Measurements from ENCODE around the gene PWWP2A.
"Not testable (repeated sequence)": the region's sequence is repeated elsewhere in the genome, so short reads cannot be mapped to it uniquely, and the experiment has no call there.

PWWP2A gene

GRCh38 chr5:160161626-160162025, 42.4 kb upstream of the PWWP2A start:
- Histone ChIP-seq H2AK5ac (ENCODE audit: low read length, severe bottlenecking) (no peak overlapping the region), H2BK15ac (ENCODE audit: low read depth, poor library complexity, severe bottlenecking) (no peak overlapping the region), H2BK12ac (ENCODE audit: low read length in 2 of 2) (no peak overlapping the region), H3K36me3 (ENCODE audit: control insufficient read depth in 1 of 2, insufficient read depth in 2 of 2, low read depth in 1 of 2, low read length in 2 of 2) (no peaks in the 10 kb centered on the region), H4K91ac (ENCODE audit: low read length) (no peak overlapping the region), H3K4me2 (ENCODE audit: low read length, poor library complexity, severe bottlenecking) (no peak overlapping the region), H3K27me3 (ENCODE audit: control insufficient read depth in 1 of 2, insufficient read depth in 1 of 2, low read length in 2 of 2) (no peaks in the 10 kb centered on the region), H3K79me1 (replicated peaks; ENCODE audit: low read length, poor library complexity, severe bottlenecking) (no peaks in the 10 kb centered on the region), H3K18ac (ENCODE audit: low read depth in 1 of 2, low read length in 2 of 2) (no peak overlapping the region), H3K4me3 (ENCODE audit: insufficient read depth in 1 of 2, low read depth in 1 of 2, low read length in 2 of 2) (no peak overlapping the region), H3K4ac (ENCODE audit: low read depth in 1 of 2, low read length in 2 of 2) (no peak overlapping the region), H3K4me1 (ENCODE audit: control insufficient read depth, insufficient read depth, low read depth, low read length) (peaks cover 15% of the 10 kb centered on the region), H3K27ac (ENCODE audit: low read length, poor library complexity, severe bottlenecking) (no peak overlapping the region), H2BK5ac (ENCODE audit: low read depth, low read length, poor library complexity, severe bottlenecking) (no peak overlapping the region), H2AFZ (ENCODE audit: low read depth, low read length) (no peak overlapping the region), H2BK120ac (ENCODE audit: low read depth, low read length) (peak overlapping the region; percentile 57), H4K8ac (ENCODE audit: low read length) (no peak overlapping the region), H3K14ac (ENCODE audit: low read length in 2 of 2) (no peak overlapping the region), H3K9me3 (ENCODE audit: control insufficient read depth, low read length) (no peaks in the 10 kb centered on the region), H3K23ac (ENCODE audit: low read length in 2 of 2) (no peak overlapping the region), H3K9ac (ENCODE audit: low read length) (no peak overlapping the region)
- WGBS: 100% methylated on average over 5 of the region's 6 CpGs
- DNase-seq: no peak

- not testable (repeated sequence) for H3K9me3 ChIP-seq (ENCODE audit: control insufficient read depth, low read length); H2BK5ac ChIP-seq (ENCODE audit: low read depth, low read length, poor library complexity, severe bottlenecking); H3K36me3 ChIP-seq (ENCODE audit: control insufficient read depth in 1 of 2, insufficient read depth in 2 of 2, low read depth in 1 of 2, low read length in 2 of 2); H3K4me3 ChIP-seq (ENCODE audit: insufficient read depth in 1 of 2, low read depth in 1 of 2, low read length in 2 of 2); H3K9ac ChIP-seq (ENCODE audit: low read length); H4K91ac ChIP-seq (ENCODE audit: low read length); H2BK120ac ChIP-seq (ENCODE audit: low read depth, low read length); H3K4me2 ChIP-seq (ENCODE audit: low read length, poor library complexity, severe bottlenecking); H3K14ac ChIP-seq (ENCODE audit: low read length in 2 of 2); H2BK15ac ChIP-seq (ENCODE audit: low read depth, poor library complexity, severe bottlenecking); H4K8ac ChIP-seq (ENCODE audit: low read length); H3K27ac ChIP-seq (ENCODE audit: low read length, poor library complexity, severe bottlenecking); H3K79me1 ChIP-seq (replicated peaks; ENCODE audit: low read length, poor library complexity, severe bottlenecking); H3K4ac ChIP-seq (ENCODE audit: low read depth in 1 of 2, low read length in 2 of 2); H3K27me3 ChIP-seq (ENCODE audit: control insufficient read depth in 1 of 2, insufficient read depth in 1 of 2, low read length in 2 of 2); DNase-seq; H2BK12ac ChIP-seq (ENCODE audit: low read length in 2 of 2); H3K23ac ChIP-seq (ENCODE audit: low read length in 2 of 2)
- Histone ChIP-seq H3K4me1 (ENCODE audit: control insufficient read depth, insufficient read depth, low read depth, low read length) (peaks cover 15% of the 10 kb centered on the region), H2AFZ (ENCODE audit: low read depth, low read length) (peak overlapping the region; percentile 54), H3K18ac (ENCODE audit: low read depth in 1 of 2, low read length in 2 of 2) (peak overlapping the region in 1 of 2 experiments; percentile 77), H2AK5ac (ENCODE audit: low read length, severe bottlenecking) (peak overlapping the region; percentile 33)
- WGBS: 92% methylated on average over 3 of the region's 3 CpGs
Measured at GRCh38 chr5:160160875-160161274, 41.6 kb upstream of the PWWP2A start.

- H3K4ac ChIP-seq (ENCODE audit: low read depth in 1 of 2, low read length in 2 of 2): peak overlapping the region in 1 of 2 experiments; percentile 42
- no peak overlapping the region for H3K27ac ChIP-seq (ENCODE audit: low read length, poor library complexity, severe bottlenecking)
- H2AFZ ChIP-seq (ENCODE audit: low read depth, low read length): peak overlapping the region; percentile 54
- peak overlapping the region; percentile 82 for H4K8ac ChIP-seq (ENCODE audit: low read length)
- peak overlapping the region; percentile 28 to 43 for H2BK12ac ChIP-seq (ENCODE audit: low read length in 2 of 2)
- H3K14ac ChIP-seq (ENCODE audit: low read length in 2 of 2): no peak overlapping the region
- H2AK5ac ChIP-seq (ENCODE audit: low read length, severe bottlenecking): peak overlapping the region; percentile 33
- DNase-seq: no peak
- no peaks in the 10 kb centered on the region for H3K9me3 ChIP-seq (ENCODE audit: control insufficient read depth, low read length)
- H3K23ac ChIP-seq (ENCODE audit: low read length in 2 of 2): no peak overlapping the region
- no peaks in the 10 kb centered on the region for H3K36me3 ChIP-seq (ENCODE audit: control insufficient read depth in 1 of 2, insufficient read depth in 2 of 2, low read depth in 1 of 2, low read length in 2 of 2)
- H3K27me3 ChIP-seq (ENCODE audit: control insufficient read depth in 1 of 2, insufficient read depth in 1 of 2, low read length in 2 of 2): no peaks in the 10 kb centered on the region
- no peak overlapping the region for H4K91ac ChIP-seq (ENCODE audit: low read length)
- no peak overlapping the region for H2BK5ac ChIP-seq (ENCODE audit: low read depth, low read length, poor library complexity, severe bottlenecking)
- no peak overlapping the region for H3K4me2 ChIP-seq (ENCODE audit: low read length, poor library complexity, severe bottlenecking)
- H2BK120ac ChIP-seq (ENCODE audit: low read depth, low read length): no peak overlapping the region
- H3K18ac ChIP-seq (ENCODE audit: low read depth in 1 of 2, low read length in 2 of 2): peak overlapping the region; percentile 18 to 77
- H3K9ac ChIP-seq (ENCODE audit: low read length): no peak overlapping the region
- 63% methylated on average over 11 of the region's 19 CpGs for WGBS
- no peak overlapping the region for H3K4me3 ChIP-seq (ENCODE audit: insufficient read depth in 1 of 2, low read depth in 1 of 2, low read length in 2 of 2)
- no peaks in the 10 kb centered on the region for H3K79me1 ChIP-seq (replicated peaks; ENCODE audit: low read length, poor library complexity, severe bottlenecking)
- peak overlapping the region; percentile 36 for H2BK15ac ChIP-seq (ENCODE audit: low read depth, poor library complexity, severe bottlenecking)
- peaks cover 15% of the 10 kb centered on the region for H3K4me1 ChIP-seq (ENCODE audit: control insufficient read depth, insufficient read depth, low read depth, low read length)
Measured at GRCh38 chr5:160159991-160160792, 40.9 kb upstream of the PWWP2A start.

- Histone ChIP-seq H2AFZ (ENCODE audit: low read depth, low read length) (no peak overlapping the region), H2BK5ac (ENCODE audit: low read depth, low read length, poor library complexity, severe bottlenecking) (no peak overlapping the region), H3K14ac (ENCODE audit: low read length in 2 of 2) (no peak overlapping the region), H3K27me3 (ENCODE audit: control insufficient read depth in 1 of 2, insufficient read depth in 1 of 2, low read length in 2 of 2) (no peaks in the 10 kb centered on the region), H2BK15ac (ENCODE audit: low read depth, poor library complexity, severe bottlenecking) (no peak overlapping the region), H4K8ac (ENCODE audit: low read length) (no peak overlapping the region), H3K23ac (ENCODE audit: low read length in 2 of 2) (no peak overlapping the region), H2BK120ac (ENCODE audit: low read depth, low read length) (no peak overlapping the region), H3K4me1 (ENCODE audit: control insufficient read depth, insufficient read depth, low read depth, low read length) (peaks cover 7% of the 10 kb centered on the region), H3K36me3 (ENCODE audit: control insufficient read depth in 1 of 2, insufficient read depth in 2 of 2, low read depth in 1 of 2, low read length in 2 of 2) (no peaks in the 10 kb centered on the region), H3K79me1 (replicated peaks; ENCODE audit: low read length, poor library complexity, severe bottlenecking) (no peaks in the 10 kb centered on the region), H3K27ac (ENCODE audit: low read length, poor library complexity, severe bottlenecking) (no peak overlapping the region), H3K9ac (ENCODE audit: low read length) (no peak overlapping the region), H3K4me2 (ENCODE audit: low read length, poor library complexity, severe bottlenecking) (no peak overlapping the region), H3K4ac (ENCODE audit: low read depth in 1 of 2, low read length in 2 of 2) (no peak overlapping the region), H2AK5ac (ENCODE audit: low read length, severe bottlenecking) (peak overlapping the region; percentile 13), H3K9me3 (ENCODE audit: control insufficient read depth, low read length) (no peaks in the 10 kb centered on the region), H3K4me3 (ENCODE audit: insufficient read depth in 1 of 2, low read depth in 1 of 2, low read length in 2 of 2) (no peak overlapping the region), H4K91ac (ENCODE audit: low read length) (no peak overlapping the region), H3K18ac (ENCODE audit: low read depth in 1 of 2, low read length in 2 of 2) (no peak overlapping the region), H2BK12ac (ENCODE audit: low read length in 2 of 2) (no peak overlapping the region)
- WGBS: 91% methylated on average over 9 of the region's 9 CpGs
- no peak for DNase-seq
Measured at GRCh38 chr5:160158087-160158486, 38.8 kb upstream of the PWWP2A start.

All from mesenchymal stem cell (in vitro differentiated cells and primary cell).